Uterus (tissue), 2 donors: ENCODE data around the gene RASAL1.

Source experiments
- CTCF ChIP-seq, 4 experiments: fragments of 200-600 bp in 2 of 4; fragments of 450-650 bp in 2 of 4; sonication (generic) in 2 of 4; IDR thresholded peaks; one replicate each; pipeline ENCODE4 v1.5.1; 2016 to 2019; ENCODE audit warnings: antibody characterized with exemption in 4 of 4, mild to moderate bottlenecking in 2 of 4, moderate library complexity in 1 of 4
- POLR2A ChIP-seq, 2 donors: fragments of 450-650 bp; IDR thresholded peaks; one replicate each; pipeline ENCODE4 v1.6.1; 2016; ENCODE audit warnings: antibody characterized with exemption in 2 of 2, mild to moderate bottlenecking in 1 of 2, moderate library complexity in 1 of 2

- TF ChIP-seq CTCF (IDR thresholded peaks at IDR 0.05), result no peak
- no peak for TF ChIP-seq POLR2A (IDR thresholded peaks at IDR 0.05)
These were observed 6.5 kb downstream of the RASAL1 start for GRCh38 chr12:113128802-113129663.
